Heart left ventricle (tissue), 16 donors: ENCODE data around the gene NIPAL3. TPM values are rescaled to one million over a fixed set of nuclear protein-coding genes. Genes with fewer than 3 reads are reported as not detected.

Source experiments
- ATAC-seq, 4 donors: fragments of 200-7000 bp; cut with Tn5 transposase; one replicate each; pipeline ENCODE4 v1.9.1; 2020 to 2022; ENCODE audit warnings: moderate library complexity in 4 of 4, mild to moderate bottlenecking in 3 of 4, moderate number of reproducible peaks in 1 of 4
- DNase-seq, 5 donors: peaks; one replicate each; pipeline ENCODE4 v3.0.0-alpha.2; 2020
- H3K27ac ChIP-seq, 12 donors: fragments of 200-600 bp; sonication (generic) in 4 of 12; one replicate each; pipeline versions ENCODE4 v1.5.0 to v1.8.0; 2016 to 2022; ENCODE audit warnings: mild to moderate bottlenecking in 2 of 12
- H3K27me3 ChIP-seq, 9 donors: fragments of 200-600 bp; sonication (generic) in 2 of 9; one replicate each; pipeline versions ENCODE4 v1.5.1 to v1.8.0; 2016 to 2022; ENCODE audit warnings: mild to moderate bottlenecking in 3 of 9
- H3K36me3 ChIP-seq, 9 donors: fragments of 200-600 bp; sonication (generic) in 2 of 9; one replicate each; pipeline versions ENCODE4 v1.5.0 to v1.8.0; 2018 to 2022; ENCODE audit warnings: mild to moderate bottlenecking in 2 of 9
- H3K4me1 ChIP-seq, 12 donors: fragments of 200-600 bp; sonication (generic) in 4 of 12; one replicate each; pipeline versions ENCODE4 v1.5.0 to v1.8.0; 2016 to 2022; ENCODE audit warnings: mild to moderate bottlenecking in 3 of 12
- H3K4me3 ChIP-seq, 12 donors: fragments of 200-600 bp; sonication (generic) in 4 of 12; one replicate each; pipeline versions ENCODE4 v1.5.0 to v1.8.0; 2017 to 2022; ENCODE audit warnings: mild to moderate bottlenecking in 9 of 12, moderate library complexity in 4 of 12
- H3K9me3 ChIP-seq, 12 donors: fragments of 200-600 bp; sonication (generic) in 4 of 12; one replicate each; pipeline versions ENCODE4 v1.5.0 to v1.8.0; 2016 to 2022; ENCODE audit warnings: mild to moderate bottlenecking in 1 of 12
- POLR2A ChIP-seq, 2 donors: fragments of 450-650 bp; IDR thresholded peaks; one replicate each; pipeline ENCODE4 v1.6.1; 2017; ENCODE audit warnings: antibody characterized with exemption in 2 of 2, mild to moderate bottlenecking in 2 of 2, moderate library complexity in 2 of 2
- WGBS, 4 donors: extraction: QIAGEN DNeasy Blood & Tissue Kit in 2 of 4; methylation state at CpG; one replicate each; pipeline versions ENCODE4 v1.1.5 to v1.1.7; 2013 to 2018; 5-methylcytosine and 5-hydroxymethylcytosine counted together
- intact Hi-C, 10 donors: fragments of 100-400 bp; cut with DNase I; formaldehyde crosslinking; loops; one replicate each; pipeline versions ENCODE4 v1.11.1 to v1.14.2; 2022
- polyA plus RNA-seq, 2 donors: library from polyadenylated mRNA; stranded (reverse); fragments of 200-250 nt; gene quantifications; one replicate each; pipeline ENCODE4 v1.2.3, GENCODE V29; 2013
- total RNA-seq, 9 donors: library from RNA; depleted of rRNA in 2 of 9; stranded (reverse); fragments of >200 nt in 2 of 9; fragmentation: NEBNext Ultra II Directional in 3 of 9; extraction: Animal tissue kit (Norgen Biotek cat#: 25700) in 3 of 9; gene quantifications; one replicate each; pipeline versions ENCODE4 v1.1.0 to v1.2.4, GENCODE V29; 2016 to 2023
- TF ChIP-seq, protein P1 (sequence below), 12 donors: fragments of 200-600 bp; sonication (generic) in 4 of 12; IDR thresholded peaks; one replicate each; pipeline versions ENCODE4 v1.5.0 to v1.8.0; 2018 to 2022; ENCODE audit warnings: antibody characterized with exemption in 12 of 12, mild to moderate bottlenecking in 5 of 12
- donor health status: ischemic (EF 13 %, LVEDD 7.1; RV severe dilation, severe dysfunction).
- donor health status: healthy with polysubstance abuse.
- donor health status: DM: no; HTN: yes; CAD: no.
- donor health status: DM: no; HTN: no; CAD: no.
- donor health status: ischemic (EF 25% LVEDD 6.9; RV normal size, moderate dysfunction).
- donor health status: ischemic (EF 25% LVEDD 5.7; RV mildly dilated, moderate dysfunction).
- donor health status: healthy.
- donor health status: DM: yes; HTN: yes; CAD: no.
- donor health status: ischemic (EF 35%, LVEDD 5.7; RV mildly dilated, moderate dysfunction).
- donor health status: nonischemic (EF 11% LVEDD 7.7; RV severe dilation, severe dysfunction).
- donor health status: DM: yes; HTN: yes; CAD: no.
- donor health status: PGD.
- donor health status: ischemic (EF 29% LVEDD 5.4; RV normal size, mild dysfunction).
- donor health status: nonischemic (EF 23%, LVEDD 6.1; RV moderate dilation, normal function).

NIPAL3 gene
- total and polyA plus RNA-seq, 11 donors = 9.8 to 48.3 (median 27.8) TPM

GRCh38 chr1:24380508-24380907, 35.1 kb upstream of the NIPAL3 start:
- H3K4me1 ChIP-seq = peaks cover 0 to 18% (median 0%) of the 10 kb centered on the region in 12 donors
- no peak for TF ChIP-seq POLR2A (IDR thresholded peaks at IDR 0.05)
- TF ChIP-seq, protein P1, sequence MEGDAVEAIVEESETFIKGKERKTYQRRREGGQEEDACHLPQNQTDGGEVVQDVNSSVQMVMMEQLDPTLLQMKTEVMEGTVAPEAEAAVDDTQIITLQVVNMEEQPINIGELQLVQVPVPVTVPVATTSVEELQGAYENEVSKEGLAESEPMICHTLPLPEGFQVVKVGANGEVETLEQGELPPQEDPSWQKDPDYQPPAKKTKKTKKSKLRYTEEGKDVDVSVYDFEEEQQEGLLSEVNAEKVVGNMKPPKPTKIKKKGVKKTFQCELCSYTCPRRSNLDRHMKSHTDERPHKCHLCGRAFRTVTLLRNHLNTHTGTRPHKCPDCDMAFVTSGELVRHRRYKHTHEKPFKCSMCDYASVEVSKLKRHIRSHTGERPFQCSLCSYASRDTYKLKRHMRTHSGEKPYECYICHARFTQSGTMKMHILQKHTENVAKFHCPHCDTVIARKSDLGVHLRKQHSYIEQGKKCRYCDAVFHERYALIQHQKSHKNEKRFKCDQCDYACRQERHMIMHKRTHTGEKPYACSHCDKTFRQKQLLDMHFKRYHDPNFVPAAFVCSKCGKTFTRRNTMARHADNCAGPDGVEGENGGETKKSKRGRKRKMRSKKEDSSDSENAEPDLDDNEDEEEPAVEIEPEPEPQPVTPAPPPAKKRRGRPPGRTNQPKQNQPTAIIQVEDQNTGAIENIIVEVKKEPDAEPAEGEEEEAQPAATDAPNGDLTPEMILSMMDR (IDR thresholded peaks at IDR 0.05) = no peak
- peaks cover 0 to 42% (median 3%) of the 10 kb centered on the region in 9 donors for H3K36me3 ChIP-seq
- DNase-seq (no peak), ATAC-seq (no peak)
- no peak overlapping the region for H3K27ac ChIP-seq
- intact Hi-C loops = loop anchor here in 1 of 10 donors (10.0 kb wide), 1 partner anchor 86 kb away; no protein-coding TSS in a partner anchor
- H3K27me3 ChIP-seq = no peaks in the 10 kb centered on the region
- H3K4me3 ChIP-seq = no peak overlapping the region
- WGBS, 4 donors = 90 to 95% (median 92%) methylated on average over 5 of the region's 5 CpGs
- H3K9me3 ChIP-seq = no peaks in the 10 kb centered on the region

DNA sequence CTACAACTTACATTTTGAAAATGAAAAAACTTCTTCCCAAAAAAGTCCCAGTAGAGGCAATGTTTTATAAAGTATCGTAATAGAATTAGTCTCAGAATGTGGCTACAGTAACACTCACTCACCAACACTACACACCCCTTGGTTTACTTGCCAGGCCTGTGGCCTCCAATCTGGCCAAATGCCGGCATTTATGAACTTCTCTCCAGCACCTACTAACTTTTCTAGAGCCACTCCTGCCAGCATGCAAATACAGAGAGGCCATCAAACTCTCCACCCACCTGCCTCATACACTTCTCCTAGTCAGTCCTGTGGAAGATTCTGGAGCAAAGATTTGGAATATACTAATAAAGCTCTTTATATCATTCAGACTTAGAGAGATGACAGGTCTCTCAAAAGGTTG, 34.3 kb upstream of the NIPAL3 start:
- Histone ChIP-seq H3K36me3 (peaks cover 0 to 42% (median 3%) of the 10 kb centered on the region in 9 donors), H3K27me3 (no peaks in the 10 kb centered on the region), H3K4me1 (peaks cover 0 to 18% (median 0%) of the 10 kb centered on the region in 12 donors), H3K9me3 (no peaks in the 10 kb centered on the region), H3K4me3 (no peak overlapping the region), H3K27ac (no peak overlapping the region)
- no peak for DNase-seq
- no peak for TF ChIP-seq POLR2A (IDR thresholded peaks at IDR 0.05)
- TF ChIP-seq, protein P1 (IDR thresholded peaks at IDR 0.05) = no peak
- ATAC-seq = no peak
- 96 to 100% (median 98%) methylated on average over 2 of the region's 2 CpGs for WGBS, 4 donors
- intact Hi-C loops = loop anchor here in 1 of 10 donors (10.0 kb wide), 1 partner anchor 86 kb away; no protein-coding TSS in a partner anchor

- ATAC-seq = no peak
- WGBS, 4 donors = 89 to 97% (median 94%) methylated on average over 8 of the region's 8 CpGs
- TF ChIP-seq, protein P1 (IDR thresholded peaks at IDR 0.05) = no peak
- TF ChIP-seq POLR2A (IDR thresholded peaks at IDR 0.05) = no peak
- Histone ChIP-seq H3K27me3 (no peaks in the 10 kb centered on the region), H3K4me3 (no peak overlapping the region), H3K9me3 (no peaks in the 10 kb centered on the region), H3K4me1 (peaks cover 0 to 18% (median 0%) of the 10 kb centered on the region in 12 donors), H3K36me3 (peaks cover 0 to 42% (median 3%) of the 10 kb centered on the region in 9 donors), H3K27ac (no peak overlapping the region)
- DNase-seq = no peak
- intact Hi-C loops = loop anchor here in 1 of 10 donors (10.0 kb wide), 1 partner anchor 87 kb away; no protein-coding TSS in a partner anchor
Observed at GRCh38 chr1:24382165-24382577, 33.4 kb upstream of the NIPAL3 start.

DNA sequence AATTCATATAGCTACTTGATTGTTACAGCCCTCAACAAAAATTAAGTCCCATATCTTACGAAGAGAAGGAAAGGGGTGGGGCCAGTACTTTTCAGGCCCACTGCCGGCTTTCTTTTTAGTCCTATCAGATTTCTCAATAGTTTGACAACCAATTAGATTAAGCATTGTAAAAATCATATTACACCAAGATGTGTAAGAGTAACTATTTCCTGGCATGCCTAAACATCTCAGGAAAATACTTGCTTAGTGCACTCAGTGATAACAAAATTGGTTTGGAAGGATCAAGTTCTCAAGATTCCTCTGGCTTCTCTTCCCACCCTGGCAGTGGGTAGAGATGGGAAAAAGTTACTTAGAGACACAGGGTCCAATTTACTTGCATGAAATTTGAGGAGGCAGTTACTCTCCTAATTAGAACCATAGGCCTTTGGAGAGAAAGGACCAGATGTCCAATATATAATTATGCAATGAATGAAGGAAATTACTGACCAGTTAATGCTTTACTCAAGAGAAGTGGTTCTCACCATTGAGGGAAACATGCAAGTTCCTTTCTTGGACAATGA, 32.1 kb upstream of the NIPAL3 start:
- WGBS, 4 donors = 81 to 89% (median 86%) methylated on average over 2 of the region's 2 CpGs
- ATAC-seq = no peak
- no peak overlapping the region for H3K27ac ChIP-seq
- peaks cover 0 to 32% (median 3%) of the 10 kb centered on the region in 9 donors for H3K36me3 ChIP-seq
- no peak overlapping the region for H3K4me3 ChIP-seq
- TF ChIP-seq, protein P1 (IDR thresholded peaks at IDR 0.05) = no peak
- no peak for TF ChIP-seq POLR2A (IDR thresholded peaks at IDR 0.05)
- intact Hi-C loops = loop anchor here in 1 of 10 donors (10.0 kb wide), 1 partner anchor 89 kb away; no protein-coding TSS in a partner anchor
- peaks cover 0 to 18% (median 0%) of the 10 kb centered on the region in 12 donors for H3K4me1 ChIP-seq
- no peaks in the 10 kb centered on the region for H3K27me3 ChIP-seq
- no peaks in the 10 kb centered on the region for H3K9me3 ChIP-seq
- no peak for DNase-seq
